Thyroid gland (tissue), 4 donors: ENCODE results near the gene AFF2. TPM values are rescaled to one million over a fixed set of nuclear protein-coding genes. Genes with fewer than 3 reads are reported as not detected.

ENCODE experiments used
- DNase-seq, 2 donors: peaks; one replicate each; pipeline ENCODE4 v3.0.0-alpha.2; 2019
- H3K27ac ChIP-seq, 3 donors: fragments of 200-600 bp; sonication (generic); 1 replicate in 2 of 3; 2 replicates in 1 of 3; pipeline ENCODE4 v1.5.1; 2016 to 2019; ENCODE audit warnings: mild to moderate bottlenecking in 1 of 3, moderate library complexity in 1 of 3
- H3K27me3 ChIP-seq: fragments of 200-600 bp; sonication (generic); one replicate; pipeline ENCODE4 v1.5.1; 2019
- H3K36me3 ChIP-seq, 2 donors: fragments of 200-600 bp; sonication (generic); one replicate each; pipeline ENCODE4 v1.5.1; 2016 to 2019
- H3K4me1 ChIP-seq, 2 donors: fragments of 200-600 bp; sonication (generic); one replicate each; pipeline ENCODE4 v1.5.1; 2017 to 2019
- H3K4me3 ChIP-seq, 3 donors: fragments of 200-600 bp; sonication (generic); replicated peaks in 1 of 3; 1 replicate in 2 of 3; 2 replicates in 1 of 3; pipeline ENCODE4 v1.5.1; 2016; ENCODE audit warnings: mild to moderate bottlenecking in 1 of 3
- H3K9me3 ChIP-seq: fragments of 200-600 bp; sonication (generic); one replicate; pipeline ENCODE4 v1.5.1; 2017
- CTCF ChIP-seq, 6 experiments: fragments of 200-600 bp in 3 of 6; fragments of 450-650 bp in 3 of 6; sonication (generic) in 3 of 6; IDR thresholded peaks; one replicate each; pipeline ENCODE4 v1.5.1; 2016 to 2019; ENCODE audit warnings: antibody characterized with exemption in 6 of 6, mild to moderate bottlenecking in 2 of 6, inconsistent platforms in 1 of 6, moderate library complexity in 1 of 6
- POLR2A ChIP-seq, 2 donors: fragments of 450-650 bp; IDR thresholded peaks; one replicate each; pipeline ENCODE4 v1.6.1; 2017; ENCODE audit warnings: antibody characterized with exemption in 2 of 2, mild to moderate bottlenecking in 2 of 2, moderate library complexity in 1 of 2
- WGBS, 2 donors: methylation state at CpG; one replicate each; pipeline ENCODE4 v1.1.5; 2017; 5-methylcytosine and 5-hydroxymethylcytosine counted together
- intact Hi-C: fragments of 100-400 bp; cut with DNase I; formaldehyde crosslinking; loops from one replicate; pipeline ENCODE4 v1.15.1; 2023
- total RNA-seq, 4 donors: library from RNA; depleted of rRNA; stranded (reverse); fragments of >200 nt; gene quantifications; one replicate each; pipeline ENCODE4 v1.2.3, GENCODE V29; 2016

The AFF2 gene
- total RNA-seq, 4 donors from 2014 or later = 3.7 to 6.5 (median 4.4) TPM

GRCh38 chrX:148813967-148814366 lies 313.6 kb downstream of the AFF2 start:
- no peak overlapping the region for H3K27ac ChIP-seq
- no peak overlapping the region for H3K4me3 ChIP-seq
- intact Hi-C loops = no loop called here
- WGBS, 2 donors = 87 to 91% methylated on average over 4 of the region's 4 CpGs
- no peak for DNase-seq
- no peaks in the 10 kb centered on the region for H3K36me3 ChIP-seq
- no peaks in the 10 kb centered on the region for H3K9me3 ChIP-seq
- no peaks in the 10 kb centered on the region for H3K4me1 ChIP-seq
- no peaks in the 10 kb centered on the region for H3K27me3 ChIP-seq
- no peak for TF ChIP-seq POLR2A (IDR thresholded peaks at IDR 0.05)
- no peak for TF ChIP-seq CTCF (IDR thresholded peaks at IDR 0.05)

GRCh38 chrX:148815218-148815961 lies 315.0 kb downstream of the AFF2 start:
- Histone ChIP-seq H3K27me3 (no peaks in the 10 kb centered on the region), H3K4me3 (no peak overlapping the region), H3K36me3 (no peaks in the 10 kb centered on the region), H3K4me1 (no peaks in the 10 kb centered on the region), H3K9me3 (no peaks in the 10 kb centered on the region), H3K27ac (no peak overlapping the region)
- TF ChIP-seq CTCF (IDR thresholded peaks at IDR 0.05) = no peak
- no peak for TF ChIP-seq POLR2A (IDR thresholded peaks at IDR 0.05)
- DNase-seq = no peak
- intact Hi-C loops = no loop called here
- WGBS, 2 donors = 86 to 89% methylated on average over 1 of the region's 1 CpG

GRCh38 chrX:148823986-148824385 lies 323.6 kb downstream of the AFF2 start:
- Histone ChIP-seq H3K36me3 (no peaks in the 10 kb centered on the region), H3K4me1 (no peaks in the 10 kb centered on the region), H3K27me3 (no peaks in the 10 kb centered on the region), H3K27ac (no peak overlapping the region), H3K9me3 (no peaks in the 10 kb centered on the region), H3K4me3 (no peak overlapping the region)
- intact Hi-C loops = no loop called here
- no peak for TF ChIP-seq CTCF (IDR thresholded peaks at IDR 0.05)
- no peak for TF ChIP-seq POLR2A (IDR thresholded peaks at IDR 0.05)
- DNase-seq = no peak
- WGBS, 2 donors = 76 to 77% methylated on average over 2 of the region's 2 CpGs

- Histone ChIP-seq H3K9me3 (no peaks in the 10 kb centered on the region), H3K27me3 (no peaks in the 10 kb centered on the region), H3K4me1 (no peaks in the 10 kb centered on the region), H3K4me3 (no peak overlapping the region), H3K36me3 (no peaks in the 10 kb centered on the region), H3K27ac (no peak overlapping the region)
- 58 to 75% methylated on average over 2 of the region's 2 CpGs for WGBS, 2 donors
- intact Hi-C loops = no loop called here
- DNase-seq = no peak
- no peak for TF ChIP-seq CTCF (IDR thresholded peaks at IDR 0.05)
- no peak for TF ChIP-seq POLR2A (IDR thresholded peaks at IDR 0.05)
Measured at GRCh38 chrX:148825696-148826095, 325.3 kb downstream of the AFF2 start.

GRCh38 chrX:148836741-148837140 lies 336.3 kb downstream of the AFF2 start:
- H3K4me1 ChIP-seq = no peaks in the 10 kb centered on the region
- H3K27me3 ChIP-seq = no peaks in the 10 kb centered on the region
- 66 to 69% methylated on average over 4 of the region's 4 CpGs for WGBS, 2 donors
- H3K4me3 ChIP-seq = no peak overlapping the region
- H3K9me3 ChIP-seq = no peaks in the 10 kb centered on the region
- H3K36me3 ChIP-seq = no peaks in the 10 kb centered on the region
- TF ChIP-seq CTCF (IDR thresholded peaks at IDR 0.05) (no peak), POLR2A (IDR thresholded peaks at IDR 0.05) (no peak)
- DNase-seq = no peak
- no peak overlapping the region for H3K27ac ChIP-seq
- intact Hi-C loops = no loop called here
